Body of pancreas (tissue), 4 donors: Measurements from ENCODE around the gene CMSS1.

Source experiments
- POLR2A ChIP-seq, 3 donors: fragments of 450-650 bp; IDR thresholded peaks; one replicate each; pipeline ENCODE4 v1.6.1; 2016; ENCODE audit warnings: antibody characterized with exemption in 3 of 3, mild to moderate bottlenecking in 2 of 3
- TF ChIP-seq, protein P1 (sequence below), 7 experiments: fragments of 450-650 bp in 4 of 7; fragments of 200-600 bp in 3 of 7; sonication (generic) in 3 of 7; IDR thresholded peaks; one replicate each; pipeline ENCODE4 v1.5.1; 2016 to 2019; ENCODE audit warnings: antibody characterized with exemption in 7 of 7

GRCh38 chr3:100107221-100107814 lies 289.7 kb downstream of the CMSS1 start:
- TF ChIP-seq, protein P1, sequence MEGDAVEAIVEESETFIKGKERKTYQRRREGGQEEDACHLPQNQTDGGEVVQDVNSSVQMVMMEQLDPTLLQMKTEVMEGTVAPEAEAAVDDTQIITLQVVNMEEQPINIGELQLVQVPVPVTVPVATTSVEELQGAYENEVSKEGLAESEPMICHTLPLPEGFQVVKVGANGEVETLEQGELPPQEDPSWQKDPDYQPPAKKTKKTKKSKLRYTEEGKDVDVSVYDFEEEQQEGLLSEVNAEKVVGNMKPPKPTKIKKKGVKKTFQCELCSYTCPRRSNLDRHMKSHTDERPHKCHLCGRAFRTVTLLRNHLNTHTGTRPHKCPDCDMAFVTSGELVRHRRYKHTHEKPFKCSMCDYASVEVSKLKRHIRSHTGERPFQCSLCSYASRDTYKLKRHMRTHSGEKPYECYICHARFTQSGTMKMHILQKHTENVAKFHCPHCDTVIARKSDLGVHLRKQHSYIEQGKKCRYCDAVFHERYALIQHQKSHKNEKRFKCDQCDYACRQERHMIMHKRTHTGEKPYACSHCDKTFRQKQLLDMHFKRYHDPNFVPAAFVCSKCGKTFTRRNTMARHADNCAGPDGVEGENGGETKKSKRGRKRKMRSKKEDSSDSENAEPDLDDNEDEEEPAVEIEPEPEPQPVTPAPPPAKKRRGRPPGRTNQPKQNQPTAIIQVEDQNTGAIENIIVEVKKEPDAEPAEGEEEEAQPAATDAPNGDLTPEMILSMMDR (IDR thresholded peaks at IDR 0.05): no peak
- no peak for TF ChIP-seq POLR2A (IDR thresholded peaks at IDR 0.05)
